Adrenal gland (tissue), 12 donors: ENCODE results near the gene SPPL2A. TPM values are rescaled to one million over a fixed set of nuclear protein-coding genes. Genes with fewer than 3 reads are reported as not detected.

Experiments used
- DNase-seq, 7 donors: peaks; one replicate each; pipeline ENCODE4 v3.0.0-alpha.2; 2019 to 2020
- H3K27ac ChIP-seq, 5 donors: fragments of 200-600 bp; sonication (generic) in 4 of 5; 1 replicate in 3 of 5; 2 replicates in 2 of 5; pipeline versions ENCODE4 v1.5.1 to v1.8.0; 2016 to 2020; ENCODE audit warnings: mild to moderate bottlenecking in 1 of 5
- H3K27me3 ChIP-seq: fragments of 200-600 bp; 2 replicates; pipeline ENCODE4 v1.8.0; 2021
- H3K36me3 ChIP-seq, 2 donors: fragments of 200-600 bp; replicated peaks in 1 of 2; 1 replicate in 1 of 2; 2 replicates in 1 of 2; pipeline versions ENCODE4 v1.5.1 to v1.8.0; 2018 to 2022
- H3K4me1 ChIP-seq, 2 donors: fragments of 200-600 bp; replicated peaks in 1 of 2; 1 replicate in 1 of 2; 2 replicates in 1 of 2; pipeline versions ENCODE4 v1.5.1 to v1.8.0; 2018 to 2021
- H3K4me3 ChIP-seq, 4 donors: fragments of 200-600 bp; sonication (generic) in 3 of 4; one replicate each; pipeline ENCODE4 v1.5.1; 2016 to 2018
- H3K9me3 ChIP-seq, 3 donors: fragments of 200-600 bp; sonication (generic) in 1 of 3; replicated peaks in 1 of 3; 1 replicate in 2 of 3; 2 replicates in 1 of 3; pipeline versions ENCODE4 v1.5.1 to v1.8.0; 2016 to 2021
- POLR2A ChIP-seq, 2 donors: fragments of 450-650 bp; IDR thresholded peaks; one replicate each; pipeline ENCODE4 v1.6.1; 2017; ENCODE audit warnings: antibody characterized with exemption in 2 of 2, mild to moderate bottlenecking in 2 of 2, moderate library complexity in 1 of 2
- WGBS, 4 donors: extraction: QIAGEN DNeasy Blood & Tissue Kit in 2 of 4; methylation state at CpG; one replicate each; pipeline versions ENCODE4 v1.1.5 to v1.1.7; 2013 to 2017; 5-methylcytosine and 5-hydroxymethylcytosine counted together
- intact Hi-C, 2 donors: fragments of 100-400 bp; cut with DNase I; formaldehyde crosslinking; loops; one replicate each; pipeline versions ENCODE4 v1.14.1 to v1.15.0; 2022 to 2023
- polyA plus RNA-seq, 3 donors: library from polyadenylated mRNA; stranded (reverse); fragments of 200-250 nt in 2 of 3; fragments of 350-450 nt in 1 of 3; fragmentation: Illumina TruSeq in 1 of 3; extraction: RNeasy Lipid Tissue Mini Kit (QIAGEN cat#74804) in 1 of 3; gene quantifications; one replicate each; pipeline ENCODE4 v1.2.3, GENCODE V29; 2013 to 2014
- total RNA-seq, 9 donors: library from RNA; depleted of rRNA in 4 of 9; stranded (reverse); fragments of >200 nt in 4 of 9; fragments of 120-200 nt in 1 of 9; fragmentation: NEBNext Ultra II Directional in 1 of 9; extraction: Animal tissue kit (Norgen Biotek cat#: 25700) in 1 of 9; gene quantifications; one replicate each; pipeline versions ENCODE4 v1.1.0 to v1.2.4, GENCODE V29; 2013 to 2023
- TF ChIP-seq, protein P1 (sequence below), 6 experiments: fragments of 450-650 bp in 4 of 6; fragments of 200-600 bp in 2 of 6; sonication (generic) in 1 of 6; IDR thresholded peaks; 1 replicate in 5 of 6; 2 replicates in 1 of 6; pipeline versions ENCODE4 v1.5.1 to v1.8.0; 2016 to 2021; ENCODE audit warnings: antibody characterized with exemption in 6 of 6, mild to moderate bottlenecking in 2 of 6, moderate library complexity in 1 of 6
- donor health status: healthy with polysubstance abuse.
- donor health status: Bipolar disorder and iron deficiency.
- donor health status: DM: yes; HTN: yes; CAD: no.
- donor health status: DM: no; HTN: no; CAD: no.
- donor health status: DM: no; HTN: no; CAD: no.
- donor health status: DM: yes; HTN: yes; CAD: no.

SPPL2A gene
- total and polyA plus RNA-seq, 12 donors: 23.3 to 378 (median 127) TPM

DNA sequence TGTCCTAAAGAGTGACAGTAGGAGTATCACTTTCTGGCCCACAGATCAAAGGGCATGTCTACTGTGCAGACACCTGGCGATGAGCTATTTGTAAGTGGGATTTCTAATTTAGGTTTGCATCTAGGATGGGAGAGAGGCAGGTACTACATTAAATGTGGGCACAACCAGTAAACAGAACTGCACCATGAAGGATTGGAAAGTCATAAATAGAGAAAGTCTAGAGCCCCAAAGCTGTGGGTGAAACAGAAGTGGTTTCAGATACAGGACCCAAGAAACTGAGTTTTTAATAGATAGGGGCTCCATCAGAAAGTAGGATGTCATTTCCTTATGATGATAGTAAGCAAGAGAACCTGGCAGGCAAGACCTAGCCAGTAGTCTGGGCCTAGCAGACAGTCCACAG lies 35.2 kb upstream of the SPPL2A start:
- Histone ChIP-seq H3K9me3 (no peaks in the 10 kb centered on the region), H3K27ac (no peak overlapping the region), H3K36me3 (no peaks in the 10 kb centered on the region), H3K27me3 (no peaks in the 10 kb centered on the region), H3K4me1 (no peaks in the 10 kb centered on the region), H3K4me3 (no peak overlapping the region)
- WGBS, 4 donors: 89 to 100% (median 97%) methylated on average over 1 of the region's 1 CpG
- intact Hi-C loops: no loop called here
- no peak for TF ChIP-seq POLR2A (IDR thresholded peaks at IDR 0.05)
- TF ChIP-seq, protein P1, sequence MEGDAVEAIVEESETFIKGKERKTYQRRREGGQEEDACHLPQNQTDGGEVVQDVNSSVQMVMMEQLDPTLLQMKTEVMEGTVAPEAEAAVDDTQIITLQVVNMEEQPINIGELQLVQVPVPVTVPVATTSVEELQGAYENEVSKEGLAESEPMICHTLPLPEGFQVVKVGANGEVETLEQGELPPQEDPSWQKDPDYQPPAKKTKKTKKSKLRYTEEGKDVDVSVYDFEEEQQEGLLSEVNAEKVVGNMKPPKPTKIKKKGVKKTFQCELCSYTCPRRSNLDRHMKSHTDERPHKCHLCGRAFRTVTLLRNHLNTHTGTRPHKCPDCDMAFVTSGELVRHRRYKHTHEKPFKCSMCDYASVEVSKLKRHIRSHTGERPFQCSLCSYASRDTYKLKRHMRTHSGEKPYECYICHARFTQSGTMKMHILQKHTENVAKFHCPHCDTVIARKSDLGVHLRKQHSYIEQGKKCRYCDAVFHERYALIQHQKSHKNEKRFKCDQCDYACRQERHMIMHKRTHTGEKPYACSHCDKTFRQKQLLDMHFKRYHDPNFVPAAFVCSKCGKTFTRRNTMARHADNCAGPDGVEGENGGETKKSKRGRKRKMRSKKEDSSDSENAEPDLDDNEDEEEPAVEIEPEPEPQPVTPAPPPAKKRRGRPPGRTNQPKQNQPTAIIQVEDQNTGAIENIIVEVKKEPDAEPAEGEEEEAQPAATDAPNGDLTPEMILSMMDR (IDR thresholded peaks at IDR 0.05): no peak
- no peak for DNase-seq

DNA sequence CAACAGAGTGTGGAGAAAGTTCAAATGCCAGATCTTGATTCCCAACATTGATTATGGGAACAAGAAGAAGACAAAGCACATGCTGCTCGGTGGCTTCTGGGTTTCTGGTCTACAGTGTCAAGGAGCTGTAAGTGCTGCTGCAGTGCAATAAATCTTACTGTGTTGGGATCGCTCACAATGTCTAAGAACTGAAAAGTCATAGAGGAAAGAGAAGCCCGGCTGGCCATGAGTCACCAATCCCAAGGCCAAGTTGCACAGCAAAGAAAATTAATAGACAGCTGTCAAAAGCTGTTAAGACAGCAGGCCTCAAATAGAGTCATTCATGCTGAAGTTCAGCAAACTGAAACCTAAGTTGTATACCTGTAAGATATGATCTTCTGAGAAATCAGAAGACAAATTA lies 33.2 kb upstream of the SPPL2A start:
- no peaks in the 10 kb centered on the region for H3K27me3 ChIP-seq
- intact Hi-C loops: no loop called here
- H3K9me3 ChIP-seq: no peaks in the 10 kb centered on the region
- H3K36me3 ChIP-seq: no peaks in the 10 kb centered on the region
- DNase-seq: peak in 4 of 7 donors; percentile 22 to 62 (median 38)
- no peak overlapping the region for H3K27ac ChIP-seq
- no peak overlapping the region for H3K4me3 ChIP-seq
- TF ChIP-seq, protein P1 (IDR thresholded peaks at IDR 0.05): no peak
- no peak for TF ChIP-seq POLR2A (IDR thresholded peaks at IDR 0.05)
- H3K4me1 ChIP-seq: no peaks in the 10 kb centered on the region
- WGBS, 4 donors: 22 to 42% (median 27%) methylated on average over 3 of the region's 3 CpGs

DNA sequence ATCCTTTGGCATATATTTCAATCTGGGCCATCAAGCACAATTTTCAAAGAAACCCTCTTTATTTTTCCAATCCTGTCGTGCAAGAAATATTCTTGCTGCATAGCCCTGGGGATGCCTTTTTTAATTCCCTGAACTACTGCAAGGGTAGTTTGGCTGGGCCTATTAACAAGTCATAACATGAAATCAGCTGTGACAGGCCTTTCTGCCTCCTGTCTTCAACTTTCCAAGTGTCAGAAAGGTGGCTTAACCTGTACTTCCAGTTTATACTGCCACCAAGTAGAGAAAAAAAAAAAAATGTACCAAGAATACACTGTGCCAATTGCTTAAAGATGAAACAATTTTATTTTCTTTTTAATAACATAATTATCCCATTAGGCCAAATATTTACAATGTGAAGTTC lies 32.4 kb upstream of the SPPL2A start:
- Histone ChIP-seq H3K27ac (no peak overlapping the region), H3K36me3 (no peaks in the 10 kb centered on the region), H3K4me1 (no peaks in the 10 kb centered on the region), H3K9me3 (no peaks in the 10 kb centered on the region), H3K4me3 (no peak overlapping the region), H3K27me3 (no peaks in the 10 kb centered on the region)
- no peak for DNase-seq
- WGBS, 4 donors: 88 to 93% (median 91%) methylated on average over 1 of the region's 1 CpG
- intact Hi-C loops: no loop called here
- no peak for TF ChIP-seq POLR2A (IDR thresholded peaks at IDR 0.05)
- TF ChIP-seq, protein P1 (IDR thresholded peaks at IDR 0.05): no peak

DNA sequence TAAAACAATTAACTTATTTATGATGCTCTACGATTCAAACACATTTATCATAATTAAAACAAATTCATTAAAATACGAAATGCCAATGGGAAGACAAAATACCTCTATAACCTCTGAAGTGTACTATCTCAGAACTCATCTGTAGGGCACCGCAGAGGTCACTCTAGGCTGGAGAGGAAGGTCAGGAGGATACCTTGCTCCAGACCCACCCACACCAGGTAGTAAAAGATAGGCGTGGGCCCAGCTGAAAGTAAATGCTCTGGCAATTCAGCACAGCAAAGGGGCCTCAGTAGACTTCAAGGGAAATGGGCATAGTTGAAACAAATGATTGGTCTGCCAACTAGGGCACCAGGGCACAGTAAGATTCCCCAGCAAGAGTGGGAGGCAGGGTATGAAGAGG lies 26.0 kb upstream of the SPPL2A start:
- H3K9me3 ChIP-seq: no peaks in the 10 kb centered on the region
- H3K27me3 ChIP-seq: no peaks in the 10 kb centered on the region
- TF ChIP-seq POLR2A (IDR thresholded peaks at IDR 0.05): no peak
- TF ChIP-seq, protein P1 (IDR thresholded peaks at IDR 0.05): no peak
- DNase-seq: no peak
- no peak overlapping the region for H3K4me3 ChIP-seq
- no peaks in the 10 kb centered on the region for H3K4me1 ChIP-seq
- H3K27ac ChIP-seq: no peak overlapping the region
- no peaks in the 10 kb centered on the region for H3K36me3 ChIP-seq
- intact Hi-C loops: no loop called here
- 77 to 94% (median 83%) methylated on average over 4 of the region's 4 CpGs for WGBS, 4 donors
